G401 (cell line): Measurements from ENCODE around the gene PDLIM7. TPM values are rescaled to one million over a fixed set of nuclear protein-coding genes. Genes with fewer than 3 reads are reported as not detected.

Experiments used
- DNase-seq: peaks from one replicate; pipeline ENCODE4 v3.0.0-alpha.2; 2015; ENCODE audit warnings: low spot score
- in situ Hi-C: cut with HindIII; loops from 2 replicates; pipeline ENCODE4 v1.10.0; 2016; ENCODE audit warnings: low sequenced_read_pairs, mixed read lengths
- total RNA-seq: library from RNA; depleted of rRNA; stranded (reverse); fragments of >200 nt; shearing (Covaris generic); gene quantifications from 2 replicates; pipeline ENCODE4 v1.2.3, GENCODE V29; 2014

Gene PDLIM7
- total RNA-seq, 1 experiment from 2014 or later, result 297 TPM

DNA sequence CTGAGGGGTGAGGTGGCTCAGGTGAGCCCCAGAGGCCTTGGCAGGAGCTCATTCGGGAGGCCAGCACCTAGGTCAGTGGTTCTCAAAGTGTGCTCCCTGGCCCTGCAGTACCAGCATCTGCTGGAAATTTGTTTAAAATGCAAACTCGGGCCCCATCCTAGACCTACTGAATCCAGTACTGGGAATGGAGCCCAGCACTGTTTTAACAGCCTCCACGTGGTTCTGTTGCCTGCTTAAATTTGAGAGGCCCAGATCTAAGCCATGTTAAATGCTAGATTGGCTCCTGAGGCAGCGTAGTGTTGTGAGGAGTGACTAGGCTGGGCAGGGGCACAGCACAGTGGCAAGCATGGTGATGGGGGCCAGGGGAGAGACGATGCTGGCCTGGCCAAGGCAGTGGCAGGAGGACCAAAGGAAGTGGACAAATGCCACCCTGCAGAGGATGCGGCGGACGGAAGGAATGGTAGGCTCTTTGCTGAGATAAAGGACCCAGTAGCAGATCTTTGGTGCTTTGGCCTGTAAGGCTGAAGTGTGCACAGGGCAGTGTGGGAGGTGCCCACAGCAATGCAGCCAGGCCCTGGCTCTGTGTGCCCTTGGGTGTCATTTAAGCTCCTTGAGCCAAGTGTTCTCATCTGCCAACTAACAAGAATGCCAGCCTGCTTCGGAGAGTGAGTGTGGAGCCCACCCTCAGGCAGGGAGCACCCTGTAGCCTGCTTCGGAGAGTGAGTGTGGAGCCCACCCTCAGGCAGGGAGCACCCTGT is 46.6 kb downstream of the PDLIM7 start:
- in situ Hi-C loops, result no loop called here
- DNase-seq, result no peak

- DNase-seq, result no peak
- in situ Hi-C loops, result loop anchor here (5.0 to 10.0 kb wide), 2 partner anchors 42 to 105 kb away; partner anchors contain the start of gene F12
Measured at GRCh38 chr5:177449140-177450061, 48.0 kb downstream of the PDLIM7 start.

DNA sequence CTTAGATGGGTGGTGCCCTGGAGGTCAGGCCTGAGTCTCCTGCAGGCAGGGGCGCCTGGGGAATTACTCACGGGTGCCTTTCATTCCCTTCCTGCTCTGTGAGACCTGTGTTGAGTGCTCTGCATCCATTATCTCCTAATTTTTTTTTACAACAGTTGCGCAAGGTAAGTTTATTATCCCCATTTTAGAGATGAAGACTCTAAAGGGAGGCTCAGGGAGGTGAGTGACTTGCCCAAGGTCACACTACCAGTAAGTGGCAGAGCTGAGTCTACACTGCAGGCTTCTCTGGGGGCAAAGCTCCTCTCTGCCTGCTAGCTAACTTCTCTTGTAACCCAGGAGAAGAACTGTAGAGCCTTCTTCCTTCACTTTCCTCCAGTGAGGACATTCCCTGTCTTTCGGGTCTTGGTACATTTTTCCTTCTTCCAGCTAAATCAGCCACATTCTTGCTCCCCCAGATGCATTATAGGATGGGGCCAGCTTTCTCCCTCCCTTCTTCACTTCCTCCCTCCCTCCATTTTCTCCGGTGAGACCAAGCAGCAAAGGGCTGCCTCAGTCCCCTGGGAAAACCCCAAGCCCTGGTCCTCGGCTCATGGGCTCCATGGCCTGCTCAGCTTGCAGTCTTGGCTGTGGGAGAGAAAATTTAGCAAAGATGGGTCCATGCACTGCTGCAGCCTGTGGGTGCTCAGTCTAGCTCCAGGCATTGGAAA is 49.0 kb downstream of the PDLIM7 start:
- in situ Hi-C loops, result loop anchor here (5.0 to 10.0 kb wide), 2 partner anchors 41 to 104 kb away; partner anchors contain the start of gene F12
- no peak for DNase-seq

GRCh38 chr5:177447611-177448243 is 49.7 kb downstream of the PDLIM7 start:
- in situ Hi-C loops, result loop anchor here (5.0 to 10.0 kb wide), 2 partner anchors 40 to 103 kb away; partner anchors contain the start of gene F12
- DNase-seq, result peak; percentile 36

GRCh38 chr5:177447066-177447610 is 50.3 kb downstream of the PDLIM7 start:
- DNase-seq, result peak; percentile 52
- in situ Hi-C loops, result loop anchor here (5.0 to 10.0 kb wide), 2 partner anchors 40 to 102 kb away; partner anchors contain the start of gene F12

DNA sequence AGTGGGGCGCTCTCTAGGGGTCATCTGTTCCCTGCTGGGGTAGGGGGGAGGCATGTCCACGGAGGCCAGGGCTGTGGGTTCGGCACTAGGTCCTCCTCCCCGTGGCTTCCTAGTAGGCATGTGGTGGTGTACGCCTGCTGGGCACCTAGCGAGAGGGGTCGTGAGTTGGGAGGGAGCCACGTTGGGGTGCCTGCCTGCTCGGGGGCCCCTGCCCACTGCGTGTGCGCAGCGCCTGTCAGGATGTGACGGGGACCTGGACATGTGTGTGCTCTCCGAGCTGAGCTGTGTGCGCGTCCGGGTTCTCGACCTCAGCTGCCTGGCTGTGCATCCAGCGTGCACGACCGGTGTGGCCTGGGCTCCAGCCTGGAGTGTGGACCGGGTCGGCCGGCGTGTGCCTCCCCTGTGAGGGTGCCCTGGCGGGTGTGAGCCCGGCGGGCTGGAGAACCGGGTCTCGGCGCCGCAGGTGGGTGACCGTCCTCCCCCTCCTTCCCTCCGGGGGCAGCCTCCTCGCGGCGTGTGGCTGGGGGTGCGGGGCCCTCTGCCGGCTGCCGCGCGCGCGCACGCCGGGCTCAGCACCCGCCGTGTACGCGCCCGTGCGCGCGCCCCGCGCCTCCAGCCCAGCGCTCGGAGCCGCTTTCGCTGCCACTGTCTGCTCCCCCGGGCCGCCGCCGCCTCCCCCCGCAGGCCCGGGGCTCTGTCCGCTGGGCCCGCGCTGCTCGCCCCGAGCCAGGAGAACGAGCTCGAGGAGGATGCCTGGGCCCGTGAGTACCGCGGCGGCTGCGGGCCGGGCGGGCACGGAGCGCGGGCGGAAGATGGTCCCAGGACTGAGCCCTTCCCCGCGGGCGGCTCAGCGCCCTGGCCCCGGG is 51.0 kb downstream of the PDLIM7 start, which contains the start of gene PRR7:
Gene PRR7, plus strand, starts transcription at position 615 of the 866 bp plus-strand sequence. CDS start 8,254 bp downstream, outside the sequence.
- DNase-seq, result peak; percentile 70
- in situ Hi-C loops, result loop anchor here (5.0 to 10.0 kb wide), 2 partner anchors 39 to 102 kb away; partner anchors contain the start of gene F12

- in situ Hi-C loops, result loop anchor here (5.0 to 10.0 kb wide), 2 partner anchors 39 to 101 kb away; partner anchors contain the start of gene F12
- DNase-seq, result no peak
Measured at GRCh38 chr5:177445917-177446199, 51.5 kb downstream of the PDLIM7 start.

- in situ Hi-C loops, result loop anchor here (5.0 to 10.0 kb wide), 2 partner anchors 38 to 100 kb away; partner anchors contain the start of gene F12
- DNase-seq, result no peak
Measured at GRCh38 chr5:177445052-177445916, 52.1 kb downstream of the PDLIM7 start.

GRCh38 chr5:177444106-177445051 is 53.0 kb downstream of the PDLIM7 start:
- in situ Hi-C loops, result loop anchor here (5.0 to 10.0 kb wide), 2 partner anchors 37 to 100 kb away; partner anchors contain the start of gene F12
- DNase-seq, result no peak

DNA sequence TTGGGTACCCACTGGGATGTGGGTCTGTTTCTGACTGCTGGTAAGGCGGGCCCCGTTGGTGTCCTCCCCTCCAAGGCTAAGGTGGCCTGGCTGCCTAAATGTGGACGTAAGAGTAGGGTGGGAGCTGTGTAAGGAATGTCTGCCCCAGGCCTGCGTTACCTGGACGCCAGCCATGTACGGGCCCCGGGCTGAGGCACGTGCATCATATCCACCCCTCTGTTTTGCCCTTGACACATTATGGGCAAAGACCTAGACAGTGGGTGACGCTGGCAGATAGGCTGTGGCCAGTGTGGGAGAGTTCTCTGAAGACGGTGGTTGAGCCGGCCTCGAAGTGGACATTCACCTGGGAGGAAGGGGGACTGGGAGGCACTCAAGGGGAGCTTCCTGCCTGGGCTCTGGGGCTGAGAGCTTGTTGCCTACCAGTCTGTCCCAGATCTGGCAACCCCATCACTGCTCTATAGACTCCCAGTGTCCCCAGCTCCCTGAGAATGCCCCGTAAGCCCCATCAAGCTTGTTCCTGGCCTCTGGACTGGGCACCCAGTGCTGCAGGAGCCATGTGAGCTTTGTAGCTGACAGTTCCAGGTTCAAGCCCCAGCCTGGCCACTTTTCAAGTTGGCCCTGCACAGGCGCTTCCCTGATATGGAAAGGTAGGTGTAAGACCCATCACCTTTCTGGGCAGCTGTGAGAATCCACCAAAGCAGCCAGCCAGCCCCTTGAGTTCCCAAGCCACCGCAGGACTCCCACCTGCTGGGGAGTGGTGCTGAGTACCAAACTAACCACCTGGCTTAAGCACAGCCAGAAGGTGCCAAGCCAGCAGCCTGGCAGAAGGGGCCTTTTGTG is 54.0 kb downstream of the PDLIM7 start:
- in situ Hi-C loops, result loop anchor here (10.0 kb wide), 1 partner anchor 99 kb away; no protein-coding TSS in a partner anchor
- no peak for DNase-seq

DNA sequence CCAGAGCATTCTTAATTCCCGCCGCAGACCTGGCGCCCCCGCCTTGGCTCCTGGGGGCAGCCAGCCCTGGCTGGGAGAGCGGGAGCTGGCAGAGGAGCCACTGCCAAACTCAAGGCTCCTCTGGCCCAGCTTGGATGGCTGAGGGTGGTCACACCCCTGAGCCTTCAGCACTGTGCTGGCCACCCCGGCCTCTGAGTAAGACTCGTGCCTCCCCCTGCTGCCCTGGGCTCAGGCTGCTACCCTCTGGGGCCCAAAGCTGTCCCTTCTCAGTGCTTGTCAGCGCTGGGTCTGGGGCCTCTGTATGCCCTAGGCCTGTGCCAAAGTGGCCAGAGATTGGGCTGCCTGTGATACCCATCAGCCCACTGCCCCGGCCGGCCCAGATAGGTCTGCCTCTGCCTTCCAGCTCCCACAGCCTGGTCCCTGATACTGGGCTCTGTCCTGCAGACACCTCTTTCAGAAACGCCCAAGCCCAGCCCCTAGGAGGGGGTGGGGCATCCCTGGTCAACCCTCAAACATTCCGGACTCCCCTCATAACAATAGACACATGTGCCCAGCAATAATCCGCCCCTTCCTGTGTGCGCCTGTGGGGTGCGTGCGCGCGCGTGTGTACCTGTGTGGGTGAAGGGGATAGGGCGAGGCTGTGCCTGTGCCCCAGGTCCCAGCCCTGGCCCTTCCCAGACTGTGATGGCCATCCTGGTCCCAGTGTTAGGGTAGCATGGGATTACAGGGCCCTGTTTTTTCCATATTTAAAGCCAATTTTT is 55.2 kb downstream of the PDLIM7 start:
- DNase-seq, result no peak
- in situ Hi-C loops, result loop anchor here (10.0 kb wide), 1 partner anchor 97 kb away; no protein-coding TSS in a partner anchor

DNA sequence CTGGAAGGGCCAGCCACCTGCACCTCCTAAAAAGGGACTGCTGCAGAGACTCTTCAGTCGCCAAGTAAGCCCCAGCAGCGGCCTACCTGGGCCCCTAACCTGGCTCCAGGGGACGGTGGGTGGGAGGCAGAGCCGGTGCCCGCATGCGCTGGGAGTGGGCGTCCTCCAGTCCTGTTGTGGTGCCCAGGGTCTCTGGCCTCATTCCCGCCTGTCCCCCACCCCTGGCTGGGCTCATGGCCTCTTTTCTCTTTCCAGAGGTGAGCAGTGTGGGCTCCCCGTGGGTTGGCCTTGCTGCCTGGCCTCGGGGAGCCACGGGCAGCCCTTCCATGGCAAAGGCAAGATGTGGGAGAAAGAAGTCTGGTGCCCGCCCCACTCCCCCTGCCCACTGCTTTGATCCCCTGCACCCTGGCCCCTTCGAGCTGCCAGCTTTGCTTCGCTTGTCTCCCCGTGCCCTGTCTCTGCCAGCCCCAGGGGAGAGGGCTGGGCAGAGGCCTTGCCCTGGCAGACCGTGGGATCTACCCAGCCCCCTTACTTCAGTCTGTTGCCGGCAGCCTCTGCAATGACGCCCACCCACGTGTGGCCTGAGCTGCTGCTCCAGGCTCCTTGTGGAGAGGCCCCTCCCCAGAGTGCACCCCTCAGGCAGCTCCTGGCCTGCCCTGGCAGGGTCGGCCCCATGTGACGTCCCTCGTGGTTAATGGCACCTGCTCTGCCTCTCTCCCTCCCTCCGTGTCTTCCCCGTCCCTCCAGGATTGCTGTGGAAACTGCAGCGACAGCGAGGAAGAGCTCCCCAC is 56.2 kb downstream of the PDLIM7 start:
- in situ Hi-C loops, result loop anchor here (10.0 kb wide), 1 partner anchor 96 kb away; no protein-coding TSS in a partner anchor

More for the DNA sequence above, 56.2 kb downstream of the PDLIM7 start:
- DNase-seq, result no peak
